HepG2 (cell line): ENCODE data around the gene CCDC88A. TPM values are rescaled to one million over a fixed set of nuclear protein-coding genes. Genes with fewer than 3 reads are reported as not detected.
A peak's percentile ranks its signal among the peaks of the same experiment; 100 is the strongest.

Source experiments
- ATF4 ChIP-seq, 2 experiments: fragments of 450-650 bp in 1 of 2; sonication (generic) in 1 of 2; formaldehyde crosslinking; IDR thresholded peaks; 2 replicates each; pipeline versions ENCODE4 v1.5.0 to v1.8.0; 2020 to 2022; ENCODE audit warnings: mild to moderate bottlenecking in 1 of 2, missing genetic modification reagents in 1 of 2
- BHLHE40 ChIP-seq: IDR thresholded peaks from 2 replicates; pipeline ENCODE4 v1.6.1; 2011; ENCODE audit warnings: low read length, improper control_type of control experiment
- CEBPG ChIP-seq: IDR thresholded peaks from 2 replicates; pipeline ENCODE4 v1.6.1; 2016
- GATAD2A ChIP-seq: IDR thresholded peaks from 2 replicates; pipeline ENCODE4 v1.6.1; 2016
- HDAC1 ChIP-seq: sonication (generic); formaldehyde crosslinking; IDR thresholded peaks from 2 replicates; pipeline ENCODE4 v1.5.1; 2020; ENCODE audit warnings: mild to moderate bottlenecking, missing genetic modification reagents
- MAFK ChIP-seq, 2 experiments: IDR thresholded peaks in 1 of 2; conservative IDR thresholded peaks in 1 of 2; 2 replicates each; pipeline ENCODE4 v1.6.1; 2011; ENCODE audit warnings: improper control_type of control experiment in 2 of 2, low read length in 2 of 2
- RARG ChIP-seq: sonication (generic); formaldehyde crosslinking; IDR thresholded peaks from 2 replicates; pipeline ENCODE4 v1.4.0; 2020; ENCODE audit warnings: low read depth, mild to moderate bottlenecking, missing genetic modification reagents
- RBM39 ChIP-seq: fragments of 200-400 bp; formaldehyde crosslinking; IDR thresholded peaks from one replicate; pipeline ENCODE4 v1.6.1; 2018; ENCODE audit warnings: antibody characterized with exemption, mild to moderate bottlenecking, low read depth, low read length; ENCODE audit not compliant: poor library complexity, severe bottlenecking
- RELA ChIP-seq: sonication (generic); formaldehyde crosslinking; IDR thresholded peaks from 2 replicates; pipeline ENCODE4 v1.4.0; 2020; ENCODE audit warnings: missing genetic modification reagents
- RFX5 ChIP-seq: IDR thresholded peaks from 2 replicates; pipeline ENCODE4 v1.6.1; 2011; ENCODE audit warnings: low read depth, low read length, improper control_type of control experiment
- SAFB2 ChIP-seq: sonication (generic); formaldehyde crosslinking; IDR thresholded peaks from 2 replicates; pipeline ENCODE4 v1.5.1; 2020; ENCODE audit warnings: missing genetic modification reagents, low read depth, mild to moderate bottlenecking, borderline replicate concordance
- SIX1 ChIP-seq: sonication (generic); formaldehyde crosslinking; IDR thresholded peaks from 2 replicates; pipeline ENCODE4 v1.4.0; 2020; ENCODE audit warnings: missing genetic modification reagents, borderline replicate concordance
- SKI ChIP-seq: fragments of 450-650 bp; IDR thresholded peaks from one replicate; pipeline ENCODE4 v1.6.1; 2018; ENCODE audit warnings: mild to moderate bottlenecking; ENCODE audit not compliant: partially characterized antibody
- SMARCE1 ChIP-seq: fragments of 450-650 bp; IDR thresholded peaks from 2 replicates; pipeline ENCODE4 v1.6.1; 2017; ENCODE audit warnings: borderline replicate concordance
- TEF ChIP-seq: sonication (generic); formaldehyde crosslinking; IDR thresholded peaks from 2 replicates; pipeline ENCODE4 v1.5.0; 2020; ENCODE audit warnings: missing genetic modification reagents
- ZFP1 ChIP-seq: IDR thresholded peaks from 2 replicates; pipeline ENCODE4 v1.6.1; 2016
- ZKSCAN5 ChIP-seq: sonication (generic); formaldehyde crosslinking; IDR thresholded peaks from 2 replicates; pipeline ENCODE4 v1.5.1; 2020; ENCODE audit warnings: mild to moderate bottlenecking, missing genetic modification reagents
- ZNF33A ChIP-seq: sonication (generic); formaldehyde crosslinking; IDR thresholded peaks from 2 replicates; pipeline ENCODE4 v1.5.1; 2020; ENCODE audit warnings: missing genetic modification reagents, mild to moderate bottlenecking, moderate library complexity, borderline replicate concordance
- ZNF432 ChIP-seq: sonication (generic); formaldehyde crosslinking; IDR thresholded peaks from 2 replicates; pipeline ENCODE4 v1.5.0; 2020; ENCODE audit warnings: missing genetic modification reagents, mild to moderate bottlenecking, borderline replicate concordance
- ZNF44 ChIP-seq: sonication (generic); formaldehyde crosslinking; IDR thresholded peaks from 2 replicates; pipeline ENCODE4 v1.5.1; 2020; ENCODE audit warnings: mild to moderate bottlenecking, missing genetic modification reagents
- ZNF510 ChIP-seq: sonication (generic); formaldehyde crosslinking; IDR thresholded peaks from 2 replicates; pipeline ENCODE4 v1.4.0; 2020; ENCODE audit warnings: low read depth, mild to moderate bottlenecking, missing genetic modification reagents
- ZNF547 ChIP-seq: sonication (generic); formaldehyde crosslinking; IDR thresholded peaks from 2 replicates; pipeline ENCODE4 v1.5.1; 2020; ENCODE audit warnings: mild to moderate bottlenecking, missing genetic modification reagents
- ZNF597 ChIP-seq: sonication (generic); formaldehyde crosslinking; IDR thresholded peaks from 2 replicates; pipeline ENCODE4 v1.5.0; 2020; ENCODE audit warnings: missing genetic modification reagents
- ZNF598 ChIP-seq: sonication (generic); formaldehyde crosslinking; IDR thresholded peaks from 2 replicates; pipeline ENCODE4 v1.5.1; 2020; ENCODE audit warnings: mild to moderate bottlenecking, missing genetic modification reagents, borderline replicate concordance
- ZNF670 ChIP-seq: sonication (generic); formaldehyde crosslinking; IDR thresholded peaks from 2 replicates; pipeline ENCODE4 v1.8.0; 2022; ENCODE audit warnings: mild to moderate bottlenecking, missing genetic modification reagents, borderline replicate concordance
- ZNF75D ChIP-seq: sonication (generic); formaldehyde crosslinking; IDR thresholded peaks from 2 replicates; pipeline ENCODE4 v1.8.1; 2023; ENCODE audit warnings: missing genetic modification reagents, mild to moderate bottlenecking, borderline replicate concordance
- ZNF768 ChIP-seq: sonication (generic); formaldehyde crosslinking; IDR thresholded peaks from 2 replicates; pipeline ENCODE4 v1.4.0; 2020; ENCODE audit warnings: missing genetic modification reagents
- ZNF839 ChIP-seq: sonication (generic); formaldehyde crosslinking; IDR thresholded peaks from 2 replicates; pipeline ENCODE4 v1.4.0; 2020; ENCODE audit warnings: missing genetic modification reagents, mild to moderate bottlenecking, borderline replicate concordance
- polyA plus RNA-seq, 8 experiments: library from polyadenylated mRNA; depleted of rRNA in 3 of 8; stranded (reverse) in 7 of 8; unstranded in 1 of 8; fragments of >200 nt; fragmentation: Illumina TruSeq in 4 of 8; extraction: Trizol in 4 of 8; gene quantifications; 2 replicates each; pipeline versions ENCODE4 v1.2.1 to v1.2.3, GENCODE V29; 2011 to 2016; ENCODE audit warnings: low read depth in 4 of 8, missing spikeins in 1 of 8, mixed read lengths in 1 of 8; ENCODE audit not compliant: insufficient read depth in 1 of 8
- total RNA-seq, 5 experiments: library from RNA; depleted of rRNA; stranded (reverse); fragments of >200 nt; fragmentation: Illumina TruSeq; extraction: Trizol; gene quantifications; 2 replicates each; pipeline ENCODE4 v1.2.3, GENCODE V29; 2016; ENCODE audit warnings: low read depth in 1 of 5

CCDC88A gene
- total and polyA plus RNA-seq, 2 of the 13 experiments (the other 11 are each of a cell fraction or from before 2014, with no cell fraction given) = 43.2 to 84.1 TPM

GRCh38 chr2:55282110-55282917 is 137.3 kb downstream of the CCDC88A start (continued):
- TF ChIP-seq ZKSCAN5 = no peak
- TF ChIP-seq RARG = 0 out of 2 replicates have a peak, but pooled peaks have one; percentile 12
- TF ChIP-seq ZNF598 (CRISPR knock-in tag) = peak; percentile 100
- TF ChIP-seq SIX1 (CRISPR knock-in tag) = peak; percentile 60; the same call in 1 of the 2 replicates
- TF ChIP-seq ZNF432 (CRISPR knock-in tag) = no peak
- TF ChIP-seq ATF4 (CRISPR knock-in tag; IDR thresholded peaks at IDR 0.05) = 0 out of 4 replicates have a peak, but pooled peaks of 1 of the 2 experiments have one; percentile 30
- peak; percentile 73; the same call in 1 of the 2 replicates for TF ChIP-seq HDAC1 (CRISPR knock-in tag)
- TF ChIP-seq ZNF839 (CRISPR knock-in tag) = peak; percentile 93
- peak; percentile 80 for TF ChIP-seq GATAD2A (CRISPR knock-in tag)
- TF ChIP-seq ZNF510 (CRISPR knock-in tag) = peak; percentile 93; the same call in 1 of the 2 replicates
- TF ChIP-seq RELA = no peak
- TF ChIP-seq ZFP1 (CRISPR knock-in tag) = peak; percentile 61; the same call in 1 of the 2 replicates
- peak; percentile 7; the same call in 1 of the 2 replicates for TF ChIP-seq BHLHE40
- peak; percentile 50; the same call in 1 of the 2 replicates for TF ChIP-seq CEBPG (CRISPR knock-in tag)
- TF ChIP-seq ZNF547 (CRISPR knock-in tag) = peak; percentile 94
- no peak for TF ChIP-seq ZNF597 (CRISPR knock-in tag)
- peak; percentile 9; the same call in 1 of the 2 replicates for TF ChIP-seq ZNF670 (CRISPR knock-in tag)
- no peak; the same call in none of the 2 replicates for TF ChIP-seq ZNF44 (CRISPR knock-in tag)
- TF ChIP-seq SMARCE1 = no peak
- no peak for TF ChIP-seq RFX5
- 0 out of 2 replicates have a peak, but pooled peaks have one; percentile 75 for TF ChIP-seq ZNF75D
- no peak for TF ChIP-seq MAFK (conservative IDR thresholded peaks at IDR 0.05 in 1 of 2, IDR thresholded peaks at IDR 0.05 in 1 of 2; ENCODE audit: low read length in 2 of 2)
- TF ChIP-seq ZNF768 = peak; percentile 95
- TF ChIP-seq ZNF33A (CRISPR knock-in tag) = no peak
- peak; percentile 92 for TF ChIP-seq RBM39
- TF ChIP-seq TEF (CRISPR knock-in tag) = 0 out of 2 replicates have a peak, but pooled peaks have one; percentile 19
- peak; percentile 78 for TF ChIP-seq SKI
- peak; percentile 93; the same call in 1 of the 2 replicates for TF ChIP-seq SAFB2 (CRISPR knock-in tag)
